Activated T-cell treated with anti-CD3 and anti-CD28 coated beads, Interleukin-2, amount 50 U/mL, for 24 hours (primary cell): Measurements from ENCODE around the gene RALB.
"Not testable (repeated sequence)": the region's sequence is repeated elsewhere in the genome, so short reads cannot be mapped to it uniquely, and the experiment has no call there.

Source experiments
- DNase-seq: peaks from one replicate; pipeline ENCODE4 v3.0.0-alpha.2; 2020
- H3K27ac Mint-ChIP-seq: 2 replicates; pipeline ENCODE4 v1.8.0; 2020; ENCODE audit warnings: mild to moderate bottlenecking, mixed read lengths
- H3K27me3 Mint-ChIP-seq: 2 replicates; pipeline ENCODE4 v1.8.0; 2020; ENCODE audit warnings: mixed read lengths
- H3K36me3 Mint-ChIP-seq: 2 replicates; pipeline ENCODE4 v1.8.0; 2020; ENCODE audit warnings: low read depth, mixed read lengths
- H3K4me1 Mint-ChIP-seq: 2 replicates; pipeline ENCODE4 v1.8.0; 2020; ENCODE audit warnings: low read depth, mixed read lengths
- H3K4me3 Mint-ChIP-seq: 2 replicates; pipeline ENCODE4 v1.8.0; 2020; ENCODE audit warnings: mild to moderate bottlenecking, moderate library complexity, mixed read lengths
- H3K9me3 Mint-ChIP-seq: 2 replicates; pipeline ENCODE4 v1.8.0; 2020; ENCODE audit warnings: mixed read lengths

Gene RALB

DNA sequence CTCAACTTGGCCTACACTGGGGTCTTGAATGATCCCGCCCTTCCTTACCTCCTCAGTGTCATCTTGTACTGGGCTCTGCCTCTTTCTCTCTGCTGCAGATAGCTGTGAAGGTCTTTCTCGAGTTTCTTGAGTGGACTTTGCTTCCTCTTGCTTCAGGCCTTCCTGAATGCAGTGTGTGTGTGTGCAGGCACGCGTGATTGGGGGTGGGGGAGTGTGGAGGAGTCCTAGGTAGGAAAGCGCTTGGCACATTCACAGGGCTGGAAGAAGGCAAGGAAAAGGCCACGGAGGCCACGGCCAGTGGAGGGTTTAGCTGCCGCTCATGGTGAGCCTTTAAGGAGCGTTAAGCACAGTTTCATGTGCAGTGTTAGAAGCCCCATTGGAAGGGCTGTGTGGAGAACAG, 5.5 kb downstream of the RALB start:
- Mint-ChIP-seq H3K36me3 (peaks cover 54% of the 10 kb centered on the region), H3K27ac (no peak overlapping the region), H3K4me3 (no peak overlapping the region), H3K4me1 (peaks cover 49% of the 10 kb centered on the region), H3K9me3 (peaks cover 5% of the 10 kb centered on the region), H3K27me3 (no peaks in the 10 kb centered on the region)
- DNase-seq = no peak

DNA sequence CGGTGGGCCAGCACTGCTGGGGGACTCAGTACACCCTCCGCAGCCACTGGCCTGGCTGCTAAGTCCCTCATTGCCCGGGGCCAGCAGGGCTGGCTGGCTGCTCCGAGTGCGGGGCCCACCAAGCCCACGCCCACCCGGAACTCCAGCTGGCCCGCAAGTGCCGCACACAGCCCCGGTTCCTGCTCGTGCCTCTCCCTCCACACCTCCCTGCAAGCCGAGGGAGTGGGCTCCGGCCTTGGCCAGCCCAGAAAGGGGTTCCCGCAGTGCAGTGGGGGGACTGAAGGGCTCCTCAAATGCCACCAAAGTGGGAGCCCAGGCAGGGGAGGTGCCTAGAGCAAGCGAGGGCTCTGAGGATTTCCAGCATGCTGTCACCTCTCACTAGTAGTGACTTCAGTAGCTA, 7.3 kb downstream of the RALB start:
- H3K4me3 Mint-ChIP-seq, DNase-seq, H3K9me3 Mint-ChIP-seq, H3K27ac Mint-ChIP-seq, H3K27me3 Mint-ChIP-seq: not testable (repeated sequence)
- H3K36me3 Mint-ChIP-seq = peaks cover 45% of the 10 kb centered on the region
- peaks cover 41% of the 10 kb centered on the region for H3K4me1 Mint-ChIP-seq

DNA sequence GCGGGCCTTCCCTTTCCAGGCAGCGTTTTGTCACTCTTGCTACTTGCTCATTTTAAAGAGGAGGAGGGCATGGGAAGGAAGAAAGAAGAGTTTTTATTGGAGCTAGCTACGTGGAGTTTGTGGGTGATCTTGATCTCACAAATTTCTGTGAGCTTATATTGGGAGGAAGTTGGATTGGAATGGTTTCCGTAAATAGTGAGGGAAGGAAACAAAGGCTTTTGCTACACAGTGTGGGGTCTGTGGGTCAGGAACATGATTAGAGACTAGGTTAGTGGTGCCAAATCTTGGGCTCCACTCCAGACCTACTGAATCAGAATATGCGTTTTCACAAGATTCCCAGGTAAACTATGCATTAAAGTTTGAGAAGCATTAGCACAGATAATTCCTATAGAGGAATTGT, 8.1 kb downstream of the RALB start:
- H3K4me3 Mint-ChIP-seq = no peak overlapping the region
- DNase-seq = no peak
- H3K36me3 Mint-ChIP-seq = peaks cover 38% of the 10 kb centered on the region
- peaks cover 41% of the 10 kb centered on the region for H3K4me1 Mint-ChIP-seq
- H3K27ac Mint-ChIP-seq = no peak overlapping the region
- H3K27me3 Mint-ChIP-seq = no peaks in the 10 kb centered on the region
- peaks cover 5% of the 10 kb centered on the region for H3K9me3 Mint-ChIP-seq

DNA sequence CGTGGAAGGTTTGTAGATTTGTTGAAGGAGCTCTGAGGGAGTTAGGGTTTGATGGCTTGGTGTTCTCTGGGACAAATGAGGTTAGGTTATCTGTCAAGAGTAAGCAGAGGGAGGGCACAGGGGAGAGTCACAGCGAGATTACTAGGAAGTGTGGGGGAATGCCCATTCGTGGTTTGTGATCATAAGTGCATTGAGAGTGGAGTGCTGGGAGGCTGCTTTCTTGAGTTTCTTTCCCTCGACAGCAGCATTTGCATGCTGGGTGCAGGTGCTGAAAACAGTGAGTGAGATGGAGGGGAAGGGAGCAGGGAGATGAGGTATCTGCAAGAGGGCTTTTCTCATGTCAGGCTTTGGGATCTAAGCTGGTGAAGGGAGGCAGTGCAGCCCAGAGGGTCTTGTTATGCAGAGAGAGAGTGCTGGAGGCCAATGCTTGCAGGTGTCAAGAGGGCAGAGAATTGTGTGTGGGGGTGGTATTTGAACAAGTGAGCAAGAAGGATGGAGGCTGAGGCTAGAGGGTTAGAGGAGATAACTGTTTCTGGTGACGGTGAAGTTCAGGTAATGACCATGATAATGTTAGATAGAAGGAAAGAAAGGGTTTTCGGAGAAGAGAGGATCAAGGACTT, 8.8 kb downstream of the RALB start:
- no peaks in the 10 kb centered on the region for H3K27me3 Mint-ChIP-seq
- H3K4me1 Mint-ChIP-seq = peaks cover 36% of the 10 kb centered on the region
- DNase-seq = peak; percentile 53
- peaks cover 31% of the 10 kb centered on the region for H3K36me3 Mint-ChIP-seq
- H3K9me3 Mint-ChIP-seq = peaks cover 5% of the 10 kb centered on the region
- H3K27ac Mint-ChIP-seq = no peak overlapping the region
- H3K4me3 Mint-ChIP-seq = no peak overlapping the region

DNA sequence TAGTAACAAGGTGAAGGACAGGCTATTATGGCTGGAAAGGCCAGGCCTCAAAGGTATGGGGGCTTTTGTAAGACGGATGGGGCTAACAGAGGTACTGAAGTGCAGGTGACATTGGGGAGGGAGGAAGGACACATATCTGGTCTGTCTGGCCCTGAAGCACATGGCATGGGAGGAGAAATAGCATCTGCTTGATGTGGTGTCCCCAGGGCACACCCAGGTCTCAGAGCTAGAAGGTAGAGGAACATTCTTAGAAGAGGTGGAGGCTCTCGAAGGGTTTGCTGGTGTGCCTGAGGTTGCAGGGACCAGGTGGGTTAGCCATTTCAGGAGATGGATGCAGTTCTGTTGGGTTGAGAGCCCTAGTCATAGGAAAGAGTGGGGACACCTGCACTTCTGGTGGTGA, 9.5 kb downstream of the RALB start:
- no peaks in the 10 kb centered on the region for H3K27me3 Mint-ChIP-seq
- peaks cover 36% of the 10 kb centered on the region for H3K4me1 Mint-ChIP-seq
- H3K27ac Mint-ChIP-seq = no peak overlapping the region
- H3K36me3 Mint-ChIP-seq = peaks cover 28% of the 10 kb centered on the region
- H3K4me3 Mint-ChIP-seq = no peak overlapping the region
- peaks cover 5% of the 10 kb centered on the region for H3K9me3 Mint-ChIP-seq
- no peak for DNase-seq

DNA sequence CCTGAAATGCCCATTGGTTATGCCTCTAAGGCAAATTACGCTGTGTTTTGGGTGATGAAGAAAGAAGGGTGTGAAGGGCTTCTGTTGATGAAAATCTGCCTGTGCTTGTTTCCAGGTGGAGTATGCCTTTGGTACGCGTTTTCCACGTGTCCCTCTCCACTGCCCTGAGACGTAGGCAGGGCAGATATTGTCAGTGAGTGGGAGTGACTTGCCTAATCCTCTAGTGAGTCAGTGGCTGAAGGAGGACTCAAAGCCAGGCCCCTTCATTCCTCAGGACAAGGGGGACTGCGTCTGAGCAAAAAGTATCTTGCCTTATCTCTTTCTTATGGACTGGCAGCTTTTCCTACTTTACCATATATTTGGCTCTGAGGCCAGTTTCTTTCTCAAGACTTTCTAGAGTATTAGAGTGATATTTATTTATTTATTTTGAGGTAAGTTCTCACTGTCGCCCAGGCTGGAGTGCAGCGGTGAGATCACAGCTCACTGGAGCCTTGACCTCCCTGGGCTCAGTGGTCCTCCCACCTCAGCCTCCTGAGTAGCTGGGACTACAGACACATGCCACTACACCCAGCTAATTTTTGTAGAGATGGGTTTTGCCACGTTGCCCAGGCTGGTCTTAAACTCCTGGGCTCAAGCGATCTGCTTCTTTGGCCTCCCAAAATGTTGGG, 10.2 kb downstream of the RALB start:
- Mint-ChIP-seq H3K4me1 (peaks cover 36% of the 10 kb centered on the region), H3K36me3 (peaks cover 28% of the 10 kb centered on the region), H3K27me3 (no peaks in the 10 kb centered on the region), H3K9me3 (peaks cover 5% of the 10 kb centered on the region), H3K4me3 (no peak overlapping the region), H3K27ac (no peak overlapping the region)
- DNase-seq = no peak

DNA sequence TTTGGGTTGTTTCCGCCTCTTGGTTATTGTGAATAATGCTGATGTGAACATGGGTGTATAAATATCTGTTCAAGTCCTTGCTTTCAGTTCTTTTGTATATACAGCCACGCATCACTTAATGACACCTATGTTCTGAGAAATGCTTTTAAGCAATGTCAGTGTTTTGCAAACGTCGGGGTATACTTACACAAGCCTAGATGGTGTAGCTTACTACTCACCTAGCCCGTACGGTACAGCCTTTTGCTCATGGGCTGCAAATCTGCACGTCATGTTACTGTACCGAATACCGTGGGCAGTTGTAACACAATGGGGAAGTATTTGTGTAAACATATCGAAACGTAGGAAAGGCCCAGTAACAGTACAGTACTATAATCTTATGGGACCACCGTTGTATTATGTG, 12.4 kb downstream of the RALB start:
- Mint-ChIP-seq H3K4me1 (peaks cover 45% of the 10 kb centered on the region), H3K36me3 (peaks cover 28% of the 10 kb centered on the region), H3K27me3 (no peaks in the 10 kb centered on the region), H3K4me3 (no peak overlapping the region), H3K9me3 (peaks cover 4% of the 10 kb centered on the region), H3K27ac (no peak overlapping the region)
- no peak for DNase-seq

DNA sequence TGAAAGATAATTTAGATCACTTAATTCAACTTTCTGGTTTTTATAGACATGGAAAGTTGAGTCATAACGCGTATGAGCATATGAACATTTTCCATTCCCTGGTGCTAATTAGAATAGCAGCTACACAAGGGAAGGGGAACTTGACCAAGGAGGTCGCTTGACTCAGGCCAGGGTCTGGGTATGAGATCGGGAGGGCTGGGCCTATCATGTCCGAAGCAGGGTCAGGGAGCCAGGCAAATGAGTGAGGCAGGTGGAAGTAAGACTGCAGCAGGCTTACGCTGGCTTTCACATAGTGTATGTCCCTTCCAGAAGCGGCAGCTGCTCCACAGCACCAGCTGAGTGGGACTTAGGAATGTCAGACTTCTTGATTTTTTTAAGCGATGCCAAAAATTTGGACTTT, 14.7 kb downstream of the RALB start:
- Mint-ChIP-seq H3K4me1 (peaks cover 52% of the 10 kb centered on the region), H3K9me3 (peaks cover 4% of the 10 kb centered on the region), H3K27me3 (no peaks in the 10 kb centered on the region), H3K27ac (peak overlapping the region; percentile 94), H3K36me3 (peaks cover 25% of the 10 kb centered on the region), H3K4me3 (peak overlapping the region; percentile 45)
- peak; percentile 50 for DNase-seq

DNA sequence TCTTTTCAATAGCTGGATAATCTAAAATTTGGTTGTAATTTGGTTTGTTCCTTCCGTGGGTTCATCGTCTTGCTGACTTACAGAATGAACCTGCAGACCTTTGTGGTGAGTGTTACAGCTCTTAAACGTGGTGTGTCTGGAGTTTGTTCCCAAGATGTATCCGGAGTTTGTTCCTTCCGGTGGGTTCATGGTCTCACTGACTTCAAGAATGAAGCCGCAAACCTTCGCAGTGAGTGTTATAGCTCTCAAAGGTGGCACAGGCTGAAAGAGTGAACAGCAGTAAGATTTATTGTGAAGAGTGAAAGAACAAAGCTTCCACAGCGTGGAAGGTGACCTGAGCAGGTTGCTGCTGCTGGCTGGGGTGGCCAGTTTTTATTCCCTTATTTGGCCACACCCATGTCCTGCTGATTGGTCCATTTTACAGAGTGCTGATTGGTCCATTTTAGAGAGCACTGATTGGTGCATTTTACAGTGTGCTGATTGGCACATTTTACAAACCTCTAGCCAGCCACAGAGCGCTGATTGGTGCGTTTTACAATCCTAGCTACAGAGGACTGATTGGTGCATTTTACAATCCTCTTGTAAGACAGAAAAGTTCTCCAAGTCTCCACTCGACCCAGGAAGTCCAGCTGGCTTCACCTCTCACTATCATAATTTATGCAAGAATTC, 16.6 kb downstream of the RALB start:
- H3K4me1 Mint-ChIP-seq = peaks cover 55% of the 10 kb centered on the region
- no peaks in the 10 kb centered on the region for H3K27me3 Mint-ChIP-seq
- peaks cover 26% of the 10 kb centered on the region for H3K36me3 Mint-ChIP-seq
- no peak for DNase-seq
- no peak overlapping the region for H3K4me3 Mint-ChIP-seq
- H3K9me3 Mint-ChIP-seq = peaks cover 4% of the 10 kb centered on the region
- peak overlapping the region; percentile 35 for H3K27ac Mint-ChIP-seq

DNA sequence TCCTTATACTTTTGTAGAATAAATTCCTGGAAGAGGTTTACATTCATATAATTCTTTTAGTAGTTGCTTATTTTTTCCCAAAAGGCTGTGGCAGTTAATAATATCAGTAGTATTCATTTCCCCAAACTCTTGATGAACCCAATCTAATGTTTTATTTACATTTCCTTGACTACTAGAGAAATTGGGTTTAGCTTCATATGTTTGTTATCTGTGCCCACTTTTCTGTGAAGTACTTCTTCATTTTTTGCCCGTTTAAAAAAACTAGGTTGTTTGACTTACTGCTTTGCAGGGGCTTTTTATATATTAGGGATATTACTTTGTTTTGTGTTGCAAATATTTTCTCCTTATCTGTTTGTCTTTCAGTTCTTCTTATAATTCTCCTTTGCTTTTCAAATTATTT, 17.2 kb downstream of the RALB start:
- H3K9me3 Mint-ChIP-seq = peaks cover 4% of the 10 kb centered on the region
- H3K4me1 Mint-ChIP-seq = peaks cover 54% of the 10 kb centered on the region
- no peaks in the 10 kb centered on the region for H3K27me3 Mint-ChIP-seq
- H3K27ac Mint-ChIP-seq = no peak overlapping the region
- peaks cover 25% of the 10 kb centered on the region for H3K36me3 Mint-ChIP-seq
- H3K4me3 Mint-ChIP-seq = no peak overlapping the region
- no peak for DNase-seq

DNA sequence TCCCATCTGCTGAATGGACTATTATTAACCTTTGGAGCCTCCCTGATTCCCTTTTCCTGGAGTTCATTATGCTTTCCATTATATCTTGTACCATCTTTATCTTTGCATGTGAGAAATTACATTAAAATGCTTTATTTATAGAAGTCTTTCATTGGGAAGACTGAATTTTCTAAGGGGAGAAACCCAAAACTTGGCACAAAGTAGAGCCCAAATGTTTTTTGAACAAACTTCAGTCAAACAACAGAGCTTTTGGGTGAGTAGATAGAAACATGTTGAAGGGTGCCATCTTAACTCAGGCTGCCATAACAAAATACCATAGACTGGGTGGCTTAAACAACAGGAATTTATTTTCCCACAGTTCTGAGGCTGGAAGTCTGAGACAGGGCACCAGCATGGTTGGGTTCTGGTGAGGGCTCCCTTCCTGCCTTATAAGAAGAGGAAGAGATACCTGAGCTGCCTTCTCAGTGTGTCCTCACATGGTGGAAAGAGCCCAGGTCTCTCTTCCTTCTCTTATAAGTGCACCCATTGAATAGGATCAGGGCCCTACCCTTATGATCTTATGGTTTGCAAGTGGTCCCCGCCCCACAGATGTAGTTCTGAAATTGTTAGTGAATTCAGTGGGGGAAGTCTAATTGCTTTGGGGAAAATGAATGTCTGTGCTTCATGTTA, 19.2 kb downstream of the RALB start:
- peaks cover 25% of the 10 kb centered on the region for H3K36me3 Mint-ChIP-seq
- no peaks in the 10 kb centered on the region for H3K27me3 Mint-ChIP-seq
- no peak for DNase-seq
- peaks cover 10% of the 10 kb centered on the region for H3K9me3 Mint-ChIP-seq
- no peak overlapping the region for H3K27ac Mint-ChIP-seq
- peaks cover 38% of the 10 kb centered on the region for H3K4me1 Mint-ChIP-seq
- no peak overlapping the region for H3K4me3 Mint-ChIP-seq

DNA sequence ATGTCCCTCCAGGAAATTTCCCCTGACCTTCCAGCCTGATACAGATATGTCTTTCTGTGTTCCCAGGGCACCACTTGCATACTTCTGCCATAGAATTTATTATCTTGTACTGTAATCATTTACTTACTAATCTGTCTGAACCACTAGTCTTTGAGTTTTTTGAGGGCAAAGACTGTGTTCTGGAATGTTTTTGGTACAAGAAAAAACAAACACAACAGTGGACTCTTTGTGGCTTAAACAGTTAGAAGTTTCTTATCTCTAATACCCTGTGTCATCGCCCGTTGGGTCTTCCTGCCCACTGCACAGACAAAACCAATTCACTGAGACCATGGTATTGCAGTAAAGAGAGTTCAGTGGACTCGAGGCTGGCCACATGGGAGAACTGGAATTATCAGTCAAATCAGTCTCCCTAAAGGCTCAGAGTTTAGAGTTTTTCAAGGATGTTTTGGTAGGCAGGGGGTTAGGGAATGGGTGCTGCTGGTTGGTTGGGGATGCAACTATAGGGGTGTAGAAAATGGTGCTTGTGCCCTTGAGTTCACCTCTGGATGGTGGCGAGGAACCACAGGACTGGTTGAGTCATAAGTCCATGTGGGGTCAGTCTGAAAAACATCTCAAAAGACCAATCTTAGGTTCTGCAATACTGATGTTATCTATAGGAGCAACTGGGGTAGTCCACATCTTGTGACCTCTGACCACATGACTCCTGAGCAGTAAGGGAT, 20.3 kb downstream of the RALB start:
- Mint-ChIP-seq H3K27me3 (no peaks in the 10 kb centered on the region), H3K9me3 (peaks cover 10% of the 10 kb centered on the region), H3K36me3 (peaks cover 22% of the 10 kb centered on the region), H3K4me1 (peaks cover 28% of the 10 kb centered on the region), H3K4me3 (no peak overlapping the region), H3K27ac (no peak overlapping the region)
- no peak for DNase-seq

DNA sequence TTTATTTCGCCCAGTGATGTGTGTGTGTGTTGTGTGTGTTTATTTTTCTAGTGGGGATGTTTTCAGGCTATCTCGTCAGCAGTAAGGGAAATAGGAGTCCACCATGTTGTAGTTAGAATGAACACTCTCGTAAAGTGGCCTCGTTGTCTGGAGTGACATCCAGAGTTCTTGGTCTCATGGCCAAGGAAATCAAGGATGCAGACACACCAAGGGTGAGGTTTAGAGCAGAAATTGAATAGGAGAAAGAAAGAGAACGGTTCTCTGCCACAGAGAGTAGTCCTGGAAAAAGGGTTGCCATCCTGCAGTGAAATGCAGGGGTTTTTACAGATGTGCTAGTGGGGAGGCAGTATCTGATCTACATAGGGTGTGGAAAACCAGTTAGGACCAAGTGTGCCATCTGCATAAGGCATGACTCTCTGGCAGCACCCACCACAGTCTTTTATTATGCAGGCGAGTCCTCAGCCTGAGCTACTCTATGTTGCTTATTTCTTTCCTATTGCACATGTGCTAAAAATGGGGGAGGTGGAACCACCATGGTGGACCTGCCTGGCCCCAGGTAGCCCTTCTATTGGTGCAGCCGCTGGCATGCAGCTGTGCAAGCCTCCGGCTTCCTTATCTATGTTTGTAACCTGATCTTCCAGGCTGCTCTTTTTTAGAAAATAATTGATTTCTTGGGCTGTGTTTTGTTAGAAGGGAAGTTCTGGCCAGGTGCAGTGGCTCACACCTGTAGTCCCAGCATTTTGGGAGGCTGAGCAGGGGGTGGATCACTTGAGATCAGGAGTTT, 23.2 kb downstream of the RALB start:
- Mint-ChIP-seq H3K4me1 (peaks cover 6% of the 10 kb centered on the region), H3K27ac (no peak overlapping the region), H3K9me3 (peaks cover 9% of the 10 kb centered on the region), H3K27me3 (no peaks in the 10 kb centered on the region), H3K36me3 (peaks cover 22% of the 10 kb centered on the region), H3K4me3 (no peak overlapping the region)
- DNase-seq = no peak
